Effector memory CD8-positive, alpha-beta T cell (primary cell): ENCODE measurements around the gene FOXD2.

Experiments
- ATAC-seq: fragments of 150-1000 bp; cut with Tn5 transposase; replicated peaks from 2 replicates; pipeline ENCODE4 v1.10.0; 2021; ENCODE audit warnings: mild to moderate bottlenecking, moderate library complexity
- DNase-seq, 3 experiments: peaks; one replicate each; pipeline ENCODE4 v3.0.0; 2021
- H3K27ac Mint-ChIP-seq, 2 donors: one replicate each; pipeline ENCODE4 v1.8.0; 2022; ENCODE audit warnings: mild to moderate bottlenecking in 2 of 2, mixed read lengths in 2 of 2, moderate library complexity in 2 of 2
- H3K27me3 Mint-ChIP-seq, 2 donors: one replicate each; pipeline ENCODE4 v1.8.0; 2022; ENCODE audit warnings: mixed read lengths in 2 of 2
- H3K36me3 Mint-ChIP-seq: one replicate; pipeline ENCODE4 v1.8.0; 2022; ENCODE audit warnings: mild to moderate bottlenecking, moderate library complexity, mixed read lengths; ENCODE audit not compliant: insufficient read depth
- H3K4me1 Mint-ChIP-seq, 2 donors: one replicate each; pipeline ENCODE4 v1.8.0; 2022; ENCODE audit warnings: low read depth in 2 of 2, mixed read lengths in 2 of 2
- H3K4me3 Mint-ChIP-seq, 2 donors: one replicate each; pipeline ENCODE4 v1.8.0; 2022; ENCODE audit warnings: mild to moderate bottlenecking in 2 of 2, mixed read lengths in 2 of 2, moderate library complexity in 2 of 2
- H3K9me3 Mint-ChIP-seq, 2 donors: one replicate each; pipeline ENCODE4 v1.8.0; 2022; ENCODE audit warnings: mixed read lengths in 2 of 2

FOXD2 gene

GRCh38 chr1:47474278-47475193 is 36.7 kb downstream of the FOXD2 start:
- no peak overlapping the region for H3K4me3 Mint-ChIP-seq
- H3K27ac Mint-ChIP-seq: no peak overlapping the region
- H3K36me3 Mint-ChIP-seq: no peaks in the 10 kb centered on the region
- ATAC-seq (no peak), DNase-seq (no peak)
- H3K27me3 Mint-ChIP-seq: peaks cover 24 to 35% of the 10 kb centered on the region in 2 donors
- no peaks in the 10 kb centered on the region for H3K4me1 Mint-ChIP-seq
- H3K9me3 Mint-ChIP-seq: no peaks in the 10 kb centered on the region

GRCh38 chr1:47477595-47478080 is 39.8 kb downstream of the FOXD2 start:
- Mint-ChIP-seq H3K36me3 (no peaks in the 10 kb centered on the region), H3K4me1 (no peaks in the 10 kb centered on the region), H3K9me3 (no peaks in the 10 kb centered on the region), H3K27ac (no peak overlapping the region), H3K4me3 (no peak overlapping the region), H3K27me3 (peaks cover 37 to 44% of the 10 kb centered on the region in 2 donors)
- no peak for ATAC-seq
- no peak for DNase-seq

GRCh38 chr1:47478090-47478489 is 40.2 kb downstream of the FOXD2 start:
- ATAC-seq: no peak
- H3K27ac Mint-ChIP-seq: no peak overlapping the region

GRCh38 chr1:47479664-47480063 is 41.8 kb downstream of the FOXD2 start:
- H3K4me1 Mint-ChIP-seq: no peaks in the 10 kb centered on the region
- no peaks in the 10 kb centered on the region for H3K9me3 Mint-ChIP-seq
- H3K27ac Mint-ChIP-seq: no peak overlapping the region
- ATAC-seq: no peak
- H3K27me3 Mint-ChIP-seq: peaks cover 33 to 53% of the 10 kb centered on the region in 2 donors
- H3K4me3 Mint-ChIP-seq: no peak overlapping the region
- no peaks in the 10 kb centered on the region for H3K36me3 Mint-ChIP-seq
- DNase-seq: no peak

More at GRCh38 chr1:47478090-47478489, 40.2 kb downstream of the FOXD2 start:
- no peaks in the 10 kb centered on the region for H3K4me1 Mint-ChIP-seq
- H3K9me3 Mint-ChIP-seq: no peaks in the 10 kb centered on the region
- H3K27me3 Mint-ChIP-seq: peaks cover 38 to 47% of the 10 kb centered on the region in 2 donors
- no peak for DNase-seq
- H3K4me3 Mint-ChIP-seq: no peak overlapping the region
- H3K36me3 Mint-ChIP-seq: no peaks in the 10 kb centered on the region

GRCh38 chr1:47481936-47482335 is 44.1 kb downstream of the FOXD2 start:
- Mint-ChIP-seq H3K27me3 (peaks cover 33 to 53% of the 10 kb centered on the region in 2 donors), H3K36me3 (no peaks in the 10 kb centered on the region), H3K4me1 (no peaks in the 10 kb centered on the region), H3K27ac (no peak overlapping the region), H3K4me3 (no peak overlapping the region), H3K9me3 (no peaks in the 10 kb centered on the region)
- DNase-seq (no peak), ATAC-seq (no peak)

- ATAC-seq: no peak
- no peaks in the 10 kb centered on the region for H3K36me3 Mint-ChIP-seq
- DNase-seq: no peak
- H3K9me3 Mint-ChIP-seq: no peaks in the 10 kb centered on the region
- H3K4me3 Mint-ChIP-seq: no peak overlapping the region
- H3K27me3 Mint-ChIP-seq: peaks cover 33 to 53% of the 10 kb centered on the region in 2 donors
- no peaks in the 10 kb centered on the region for H3K4me1 Mint-ChIP-seq
- no peak overlapping the region for H3K27ac Mint-ChIP-seq
Measured at GRCh38 chr1:47482786-47483185, 44.9 kb downstream of the FOXD2 start.

GRCh38 chr1:47483651-47484050 is 45.8 kb downstream of the FOXD2 start:
- ATAC-seq: no peak
- no peak overlapping the region for H3K27ac Mint-ChIP-seq
- no peak overlapping the region for H3K4me3 Mint-ChIP-seq
- H3K36me3 Mint-ChIP-seq: no peaks in the 10 kb centered on the region
- no peaks in the 10 kb centered on the region for H3K4me1 Mint-ChIP-seq
- DNase-seq: no peak
- peaks cover 26 to 45% of the 10 kb centered on the region in 2 donors for H3K27me3 Mint-ChIP-seq
- no peaks in the 10 kb centered on the region for H3K9me3 Mint-ChIP-seq

GRCh38 chr1:47485817-47486216 is 48.0 kb downstream of the FOXD2 start:
- DNase-seq (no peak), ATAC-seq (no peak)
- no peaks in the 10 kb centered on the region for H3K36me3 Mint-ChIP-seq

GRCh38 chr1:47487332-47487731 is 49.5 kb downstream of the FOXD2 start:
- ATAC-seq (no peak), DNase-seq (no peak)
- Mint-ChIP-seq H3K4me1 (no peaks in the 10 kb centered on the region), H3K4me3 (no peak overlapping the region), H3K36me3 (no peaks in the 10 kb centered on the region), H3K9me3 (no peaks in the 10 kb centered on the region), H3K27ac (no peak overlapping the region), H3K27me3 (peaks cover 28 to 50% of the 10 kb centered on the region in 2 donors)

More at GRCh38 chr1:47485817-47486216, 48.0 kb downstream of the FOXD2 start:
- peaks cover 27 to 47% of the 10 kb centered on the region in 2 donors for H3K27me3 Mint-ChIP-seq
- no peaks in the 10 kb centered on the region for H3K9me3 Mint-ChIP-seq
- H3K4me3 Mint-ChIP-seq: no peak overlapping the region
- H3K4me1 Mint-ChIP-seq: no peaks in the 10 kb centered on the region
- H3K27ac Mint-ChIP-seq: no peak overlapping the region

GRCh38 chr1:47487850-47488450 is 50.1 kb downstream of the FOXD2 start:
- no peaks in the 10 kb centered on the region for H3K36me3 Mint-ChIP-seq
- no peak overlapping the region for H3K27ac Mint-ChIP-seq
- H3K9me3 Mint-ChIP-seq: no peaks in the 10 kb centered on the region
- no peak overlapping the region for H3K4me3 Mint-ChIP-seq
- DNase-seq: no peak
- no peak for ATAC-seq
- no peaks in the 10 kb centered on the region for H3K4me1 Mint-ChIP-seq
- H3K27me3 Mint-ChIP-seq: peaks cover 28 to 50% of the 10 kb centered on the region in 2 donors
